Stromal cell of bone marrow (primary cell): ENCODE results near the gene GRIK3.

Experiments
- DNase-seq: peaks from one replicate; pipeline ENCODE4 v3.0.0-alpha.2; 2012; ENCODE audit warnings: low read depth

The GRIK3 gene

DNA sequence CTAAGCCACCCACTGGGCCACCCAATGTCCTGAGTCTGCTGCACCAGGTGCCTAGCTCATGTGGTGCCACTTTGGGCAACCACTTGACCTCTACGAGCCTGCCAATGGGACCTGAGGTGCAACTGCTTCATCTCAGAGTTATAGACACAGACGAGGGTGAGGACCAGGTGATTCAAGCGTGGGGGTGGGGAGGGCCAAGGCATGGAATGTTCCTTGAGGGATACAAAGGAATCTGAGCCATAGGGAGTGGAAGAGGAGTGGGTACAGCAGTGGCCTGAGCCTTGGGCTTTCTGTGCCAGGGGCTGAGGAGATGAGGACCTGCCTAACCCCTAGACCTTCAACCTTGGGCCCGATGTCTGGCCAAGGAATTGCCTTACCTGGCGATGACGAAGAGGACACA is 209.1 kb downstream of the GRIK3 start:
- no peak for DNase-seq

DNA sequence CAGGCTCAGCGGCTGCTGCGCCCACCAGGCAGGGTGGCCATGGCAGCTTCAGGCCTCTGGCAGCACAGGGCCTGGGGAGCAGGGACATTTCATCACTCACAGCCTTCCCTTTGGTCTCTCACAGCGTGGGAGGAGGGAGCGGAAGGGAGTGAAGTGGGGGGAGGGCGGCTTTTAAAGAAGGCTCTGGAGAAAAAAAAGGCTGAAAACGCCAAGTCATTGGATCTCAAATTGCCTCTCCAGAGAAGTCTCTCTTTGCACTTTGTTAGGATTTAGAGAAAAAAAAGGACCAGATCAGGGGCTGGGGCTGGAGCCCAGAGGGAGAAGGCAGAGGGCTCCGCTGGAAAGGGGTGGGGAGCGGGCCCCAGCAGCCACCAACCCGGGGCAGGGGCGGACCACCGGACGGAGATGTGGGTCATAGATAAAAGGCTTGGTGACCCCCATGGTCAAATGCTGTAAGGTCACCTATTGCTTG is 209.9 kb downstream of the GRIK3 start:
- DNase-seq, result no peak

DNA sequence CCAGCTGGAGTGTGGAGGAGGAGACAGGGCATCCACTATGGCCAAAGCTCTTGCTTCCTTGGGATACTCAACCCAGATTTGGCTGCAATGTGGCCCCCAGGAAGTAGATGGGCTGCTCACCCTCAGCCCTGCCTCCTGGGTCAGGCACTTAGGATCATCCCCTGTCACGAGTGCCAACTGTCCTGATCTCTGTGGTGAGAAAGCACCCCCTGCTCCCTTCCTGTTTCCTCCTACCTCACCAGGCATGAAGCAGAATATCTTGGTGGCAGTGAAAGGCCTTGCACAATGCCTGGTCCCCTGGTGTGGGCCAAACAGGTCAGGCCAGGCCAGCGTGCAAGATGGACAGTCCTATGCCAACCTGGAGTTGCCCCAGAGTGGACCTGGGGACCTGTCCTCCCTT is 211.7 kb downstream of the GRIK3 start:
- DNase-seq, result no peak

DNA sequence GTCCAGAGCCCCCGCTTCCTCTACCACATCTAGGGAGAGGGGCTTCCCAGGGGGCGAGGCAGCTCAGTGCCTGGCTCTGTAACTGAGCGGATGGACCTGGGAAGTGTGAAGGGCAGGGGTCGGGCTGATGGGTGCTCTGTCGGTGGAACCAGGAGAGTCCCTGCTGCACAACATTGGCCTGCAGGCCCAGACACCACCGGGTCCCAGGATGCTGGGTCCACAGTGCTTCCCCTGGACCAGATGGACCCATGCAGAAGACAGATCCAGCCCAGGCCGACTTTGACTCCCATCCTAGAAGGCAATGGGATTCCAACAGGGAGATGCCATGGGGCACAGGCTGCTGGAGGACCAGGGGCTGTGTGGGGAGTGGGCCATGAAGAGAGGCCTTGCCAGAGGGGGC is 212.9 kb downstream of the GRIK3 start:
- DNase-seq, result no peak

DNA sequence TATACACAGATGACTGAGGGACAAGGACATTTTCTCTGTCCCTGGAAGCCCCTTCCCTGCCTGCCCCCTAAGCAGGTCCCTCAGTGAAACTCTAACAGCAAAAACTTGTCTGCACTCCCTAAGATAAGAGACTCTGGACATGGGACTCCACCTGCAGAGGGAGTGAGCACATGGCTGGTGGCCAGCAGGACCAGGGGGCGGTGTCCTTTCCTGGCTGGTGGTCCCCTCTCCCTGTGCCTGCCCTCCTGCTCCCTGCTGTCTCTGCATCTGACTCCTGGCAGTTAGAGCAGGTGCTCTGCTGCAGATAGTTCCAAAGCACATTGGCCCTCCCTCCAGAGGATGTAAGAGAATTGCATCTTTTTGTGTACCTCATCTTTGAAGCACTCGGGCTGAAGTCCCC is 215.5 kb downstream of the GRIK3 start:
- DNase-seq, result no peak

DNA sequence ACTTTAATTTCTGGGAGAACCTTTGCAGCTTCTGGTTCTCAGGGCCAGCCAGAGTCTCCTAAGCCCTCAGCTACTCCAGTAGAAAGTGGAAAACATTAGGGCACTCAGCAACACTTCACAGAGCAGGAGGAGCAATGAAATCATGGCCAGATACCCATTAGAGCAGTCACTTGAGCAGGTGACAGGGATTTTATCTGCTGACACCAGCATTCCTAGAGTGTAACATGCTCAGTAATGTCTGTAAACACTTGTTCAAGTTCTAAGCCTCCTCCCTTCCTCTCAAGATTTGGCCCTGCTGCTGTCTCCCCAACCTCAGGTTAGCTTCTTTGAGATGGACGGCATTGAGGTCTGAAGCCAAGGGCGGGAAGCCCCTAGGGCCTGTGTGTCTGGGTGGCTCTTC is 218.0 kb downstream of the GRIK3 start:
- DNase-seq, result no peak

DNA sequence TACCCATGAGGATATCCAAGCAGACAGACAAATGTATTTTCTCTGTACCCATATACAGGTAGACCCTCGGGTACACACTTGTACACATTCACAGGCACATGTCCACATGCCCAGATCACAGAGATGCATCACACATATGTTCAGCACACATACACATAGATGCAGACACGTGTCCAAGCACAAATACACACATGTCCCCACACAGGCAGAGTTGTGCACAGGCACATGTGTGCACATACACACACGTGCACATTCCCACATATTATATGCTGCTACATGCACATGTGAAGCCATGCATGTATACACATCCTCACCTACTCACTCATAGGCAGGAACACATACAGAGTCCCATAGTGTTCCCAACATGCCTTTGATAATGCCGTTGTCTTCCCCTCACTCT is 219.5 kb downstream of the GRIK3 start:
- DNase-seq, result no peak

DNA sequence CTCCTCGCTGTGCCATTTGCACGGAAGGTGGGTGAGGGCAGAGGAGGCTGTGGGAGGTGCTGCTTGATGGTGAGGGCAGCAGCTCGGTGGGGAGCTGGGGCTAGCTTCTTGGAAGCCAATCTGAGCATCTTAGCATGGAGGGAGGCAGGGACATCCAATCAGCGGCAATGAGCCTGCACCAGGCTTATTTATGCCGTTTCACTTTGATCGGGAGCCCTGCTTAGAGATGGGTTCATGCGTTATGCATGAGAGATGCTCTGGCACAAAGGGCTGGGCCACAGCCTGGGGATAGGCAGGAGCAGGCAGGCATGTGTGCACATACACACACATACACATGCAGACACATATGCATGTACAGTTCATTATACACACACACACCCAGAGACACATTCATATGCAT is 220.2 kb downstream of the GRIK3 start:
- no peak for DNase-seq

DNA sequence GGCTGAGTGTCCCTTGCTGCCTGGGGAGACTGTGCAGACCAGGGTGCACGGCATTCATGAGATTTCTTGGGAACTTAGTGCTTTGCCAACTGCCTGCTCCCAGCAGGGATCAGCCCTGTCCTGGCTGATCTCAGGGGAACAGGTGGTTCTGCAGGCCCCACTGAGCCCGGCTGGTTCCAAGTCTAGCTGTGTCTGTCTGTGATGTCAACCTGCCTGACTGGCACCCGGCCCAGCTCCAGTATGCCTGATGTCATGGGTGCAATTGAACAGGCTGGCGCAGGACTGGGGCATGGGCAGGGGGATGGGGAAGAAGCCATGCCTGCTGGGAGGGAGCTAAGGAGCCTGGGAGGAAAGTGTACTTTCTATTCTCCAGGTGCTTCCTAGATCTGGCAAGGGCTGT is 227.1 kb downstream of the GRIK3 start:
- no peak for DNase-seq

DNA sequence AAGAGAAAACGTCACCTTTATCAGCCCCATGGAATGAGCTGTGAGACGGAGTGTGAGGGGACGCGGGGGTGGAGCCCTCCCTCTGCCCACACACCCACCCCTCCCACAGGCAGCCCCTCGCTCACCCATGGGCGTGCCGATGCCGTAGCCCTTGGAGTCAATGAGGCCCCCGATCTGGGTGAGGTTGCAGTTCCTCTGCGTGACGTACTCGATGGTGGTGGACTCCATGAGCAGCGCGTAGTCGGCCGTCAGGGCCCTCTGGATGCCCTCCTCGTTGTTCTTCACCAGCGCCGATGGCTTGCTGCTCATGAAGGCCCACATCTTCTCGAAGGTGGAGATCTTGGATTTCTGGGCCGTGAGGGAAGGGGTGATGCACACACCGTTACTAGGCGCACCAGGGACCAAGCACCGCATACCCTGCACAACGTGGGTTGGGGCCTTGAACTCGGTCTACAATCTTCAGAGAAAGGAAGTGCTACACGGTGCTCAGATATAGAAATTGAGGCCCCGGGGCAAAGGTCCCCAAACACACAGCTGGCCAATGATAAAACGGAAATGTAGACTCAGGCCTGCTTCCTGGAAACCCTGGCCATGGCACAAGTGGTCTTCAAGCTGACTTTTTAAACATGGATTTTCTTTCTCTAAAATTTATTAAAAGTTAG is 228.2 kb downstream of the GRIK3 start:
- DNase-seq, result no peak

DNA sequence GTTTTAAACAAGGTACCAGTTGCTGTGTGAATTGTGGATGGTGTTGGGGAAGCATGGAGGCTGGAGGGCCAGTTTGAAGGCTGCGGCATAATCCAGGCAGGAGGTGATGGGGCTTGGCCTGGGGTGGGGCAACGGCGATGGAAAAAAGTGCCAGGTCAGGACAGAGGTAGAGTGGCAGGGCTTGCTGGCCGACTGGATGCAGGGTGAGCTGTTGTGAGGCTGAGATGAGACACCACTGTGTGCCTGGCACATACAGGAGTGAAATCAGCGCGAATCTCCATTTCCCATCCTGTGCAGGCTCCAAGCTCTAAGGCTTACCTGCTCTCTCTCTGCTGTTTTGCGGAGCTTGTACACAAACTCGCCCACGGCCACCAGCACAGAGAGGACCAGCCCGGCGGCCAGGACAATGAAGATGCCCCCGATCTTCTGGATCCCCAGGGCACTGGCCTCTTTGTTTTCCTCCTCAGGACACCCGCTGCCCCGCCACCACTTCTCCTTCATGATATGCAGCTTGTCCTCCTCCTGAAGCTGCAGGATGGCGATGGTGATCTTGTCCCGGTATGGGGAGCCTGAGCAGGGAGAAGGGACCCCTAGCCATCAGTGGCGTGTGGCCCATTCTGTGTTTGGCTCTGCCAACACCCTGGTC is 229.5 kb downstream of the GRIK3 start:
- no peak for DNase-seq

DNA sequence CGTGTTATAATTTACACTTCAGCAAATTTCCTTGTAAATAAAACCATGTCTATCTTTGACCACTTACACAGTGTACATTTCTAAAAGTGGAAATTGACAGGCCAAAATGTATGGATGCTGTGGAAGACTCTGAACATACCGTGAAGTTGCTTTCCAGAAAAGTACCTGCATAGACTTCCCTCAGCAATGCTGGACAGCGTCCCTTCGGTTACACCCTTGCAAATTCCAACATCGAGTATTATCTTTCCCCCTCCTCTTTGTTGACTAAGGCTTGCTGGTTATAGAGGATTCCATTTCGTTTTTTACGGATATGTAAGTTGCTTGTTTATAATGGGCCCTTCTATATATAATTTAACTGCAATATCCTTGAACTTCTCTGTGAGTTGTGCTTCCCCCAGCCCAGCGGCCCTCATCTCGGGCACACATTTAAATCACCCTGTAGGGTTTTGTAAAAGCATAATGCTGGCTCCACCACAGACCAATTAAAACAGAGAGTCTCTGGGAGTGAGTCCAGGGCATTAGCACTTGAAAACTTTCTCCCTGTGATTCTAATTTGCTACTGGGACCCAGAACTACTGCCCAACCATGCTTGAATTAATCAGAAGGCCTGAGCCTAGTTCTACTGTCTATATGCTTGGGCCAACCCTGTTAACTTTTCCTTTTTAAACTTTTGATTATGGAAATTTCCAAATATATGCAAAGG is 230.3 kb downstream of the GRIK3 start:
- no peak for DNase-seq

DNA sequence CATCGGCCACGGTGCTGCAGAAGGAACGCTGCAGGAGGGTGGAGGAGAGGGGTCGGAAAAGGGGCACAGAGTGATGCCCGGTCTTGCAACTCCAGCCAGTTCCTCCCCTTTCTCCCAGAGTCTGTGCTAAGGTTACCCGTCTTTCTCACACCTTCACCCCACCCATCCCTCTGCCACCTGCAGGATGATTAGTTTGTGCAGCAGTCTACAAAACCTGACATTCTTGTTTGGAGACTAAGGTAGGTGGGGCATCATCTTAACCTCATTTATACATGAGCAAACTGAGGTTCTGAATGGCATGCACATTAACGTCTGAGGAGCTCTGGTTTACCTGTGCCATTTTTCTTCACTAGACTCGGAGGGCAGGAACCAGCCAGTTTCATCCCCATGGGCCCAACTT is 232.3 kb downstream of the GRIK3 start:
- no peak for DNase-seq

DNA sequence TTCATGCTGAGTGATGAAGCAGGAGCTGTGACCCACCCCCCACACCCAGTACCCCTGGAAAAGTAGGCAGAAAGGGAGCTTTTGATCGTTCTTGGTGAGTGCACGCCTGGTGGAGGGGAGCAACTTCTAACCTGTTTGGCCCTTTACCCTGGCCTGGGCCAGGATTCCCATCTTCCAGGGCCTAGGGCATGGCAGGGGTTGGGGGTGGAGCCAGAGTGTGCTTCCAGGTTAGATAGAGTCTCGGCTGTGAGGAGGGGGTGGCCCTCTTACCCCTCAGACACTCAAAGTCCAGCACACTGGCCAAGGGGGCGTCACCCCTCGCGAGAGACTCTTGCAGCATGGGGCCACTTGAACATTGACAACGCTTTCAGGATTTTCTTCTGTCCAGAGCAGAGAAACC is 236.6 kb downstream of the GRIK3 start:
- no peak for DNase-seq

DNA sequence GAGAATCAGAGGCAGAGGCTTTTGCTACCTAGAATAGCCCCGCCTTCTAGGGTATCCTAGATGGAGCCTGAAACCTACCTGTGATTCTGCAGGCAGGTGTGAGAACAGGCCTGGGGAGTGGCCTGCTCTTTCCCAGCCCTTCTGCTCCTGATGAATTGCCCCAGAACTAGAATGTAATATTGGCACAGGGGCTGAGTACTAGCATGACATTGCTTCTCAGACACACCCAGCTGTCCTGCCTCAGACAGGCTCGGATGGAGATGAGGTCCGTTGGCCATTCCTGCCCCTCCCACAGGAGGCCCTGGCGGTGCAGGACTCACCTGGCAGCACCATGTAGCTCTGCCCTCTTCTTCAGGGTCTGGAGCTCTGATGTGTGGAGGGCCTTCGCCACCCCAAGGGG is 237.6 kb downstream of the GRIK3 start:
- no peak for DNase-seq

DNA sequence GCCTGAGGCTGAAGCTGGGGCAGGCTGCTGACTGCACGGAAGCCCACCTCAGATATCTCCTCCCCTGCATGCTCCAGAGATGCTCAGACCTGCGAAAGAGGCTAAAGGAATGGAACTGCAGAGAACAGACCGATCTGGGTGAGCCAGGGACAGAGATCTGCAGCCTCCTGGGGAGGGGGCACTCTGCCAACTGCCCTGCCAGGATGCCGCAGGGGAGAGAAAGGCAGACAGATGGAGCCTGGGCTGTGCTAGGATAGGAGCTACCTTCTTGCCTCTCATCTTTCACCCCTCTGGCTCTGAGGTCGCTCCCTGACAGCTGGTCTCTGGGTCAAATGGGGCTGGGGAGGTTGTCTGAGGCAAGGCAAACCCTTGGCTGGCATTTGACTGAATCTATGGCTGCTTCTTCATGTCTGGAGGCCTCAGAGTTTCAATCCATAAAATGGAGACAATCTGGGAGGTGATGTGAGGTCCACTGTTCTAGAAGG is 238.2 kb downstream of the GRIK3 start:
- DNase-seq, result no peak

DNA sequence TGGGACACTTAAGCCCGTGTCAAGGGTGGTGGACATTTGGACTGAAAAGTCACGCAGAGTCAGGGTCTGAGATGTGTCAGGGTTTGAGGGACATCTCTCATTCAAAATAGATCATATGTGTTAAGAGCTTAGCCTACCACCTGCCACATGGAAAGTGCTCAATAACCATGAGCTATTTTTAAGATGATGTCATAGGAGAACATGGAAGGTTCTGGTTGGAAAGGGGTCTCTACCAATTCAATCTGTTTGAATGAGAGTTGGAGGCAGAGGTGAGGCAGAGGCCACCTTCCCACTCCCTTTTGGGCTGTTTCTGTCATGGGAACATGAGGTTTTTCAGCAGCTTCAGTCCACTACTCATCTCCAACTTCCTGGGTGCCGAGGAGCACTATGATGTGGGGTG is 239.9 kb downstream of the GRIK3 start:
- DNase-seq, result no peak

DNA sequence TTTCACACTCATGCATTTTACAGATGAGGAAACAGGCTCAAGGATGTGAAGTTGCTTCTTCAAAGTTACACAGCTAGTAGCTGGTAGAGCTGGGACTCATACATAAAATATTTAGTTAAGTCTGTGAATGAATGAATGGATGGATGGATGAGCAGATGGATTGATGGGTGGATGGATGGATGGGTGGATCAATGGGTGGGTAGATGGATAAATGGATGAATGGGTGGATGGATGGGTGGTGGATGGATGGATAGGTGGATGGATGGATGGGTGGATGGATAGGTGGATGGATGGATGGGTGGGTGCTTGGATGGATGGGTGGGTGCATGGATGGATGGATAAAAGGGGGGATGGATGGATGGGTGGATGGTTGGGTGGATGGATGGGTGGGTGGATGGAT is 240.9 kb downstream of the GRIK3 start:
- no peak for DNase-seq

DNA sequence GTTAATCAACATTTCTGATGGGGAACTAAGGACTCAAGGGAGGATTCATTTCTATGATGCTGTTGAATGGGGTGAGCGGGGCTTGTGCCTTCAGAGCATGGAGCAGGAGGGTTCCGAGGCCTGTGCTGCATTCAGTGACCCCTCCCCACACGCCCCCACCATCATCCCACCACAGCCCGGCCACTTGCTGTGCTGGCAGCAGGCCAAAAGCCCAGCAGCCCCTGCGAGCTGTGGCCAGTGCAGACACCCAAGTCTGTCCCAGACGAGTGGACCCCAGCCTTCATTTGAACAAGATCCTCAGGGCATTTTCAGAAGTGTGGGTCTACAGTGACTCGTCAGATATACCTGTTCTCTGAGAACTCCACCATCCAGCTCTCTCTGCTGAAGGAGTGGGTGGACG is 242.0 kb downstream of the GRIK3 start:
- DNase-seq, result no peak

DNA sequence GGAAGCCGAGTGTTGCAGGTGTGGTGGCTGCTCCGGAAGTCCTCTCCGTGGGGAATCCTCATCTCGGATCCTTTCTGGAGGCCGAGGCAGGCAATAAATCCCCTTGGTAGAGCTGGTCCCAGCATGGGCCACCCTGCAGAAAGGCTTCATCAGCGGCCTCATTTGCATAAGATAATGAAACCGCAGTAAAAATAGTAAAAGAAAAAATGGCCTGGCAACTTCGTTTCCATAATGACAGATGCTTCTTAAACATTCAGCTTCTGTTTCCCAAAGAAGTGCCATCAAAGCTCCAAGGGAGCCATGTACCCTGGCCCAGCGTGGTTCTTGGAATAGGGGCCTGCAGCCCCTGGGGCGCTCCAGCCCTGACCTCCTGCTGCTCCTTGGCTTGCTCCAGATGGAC is 244.1 kb downstream of the GRIK3 start:
- no peak for DNase-seq

DNA sequence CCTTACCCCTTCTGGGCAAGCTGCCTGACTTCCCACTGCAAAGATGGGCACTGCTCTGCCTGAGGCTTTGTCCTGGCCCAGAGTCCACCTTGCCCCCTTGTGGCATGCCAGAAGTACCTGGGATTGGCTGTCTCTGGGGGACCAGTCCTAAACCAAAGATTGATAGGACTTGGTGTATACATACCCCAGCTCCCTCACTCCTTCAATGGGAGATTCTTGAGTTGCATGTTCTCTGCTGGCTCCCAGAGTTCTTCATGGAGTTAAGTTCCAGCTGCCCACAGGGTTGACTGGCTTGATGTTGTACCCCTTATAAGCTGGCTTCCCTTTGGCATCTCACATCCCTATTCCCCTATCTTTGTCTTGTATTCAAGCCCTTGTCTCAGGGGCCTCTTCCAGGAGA is 244.8 kb downstream of the GRIK3 start:
- no peak for DNase-seq

DNA sequence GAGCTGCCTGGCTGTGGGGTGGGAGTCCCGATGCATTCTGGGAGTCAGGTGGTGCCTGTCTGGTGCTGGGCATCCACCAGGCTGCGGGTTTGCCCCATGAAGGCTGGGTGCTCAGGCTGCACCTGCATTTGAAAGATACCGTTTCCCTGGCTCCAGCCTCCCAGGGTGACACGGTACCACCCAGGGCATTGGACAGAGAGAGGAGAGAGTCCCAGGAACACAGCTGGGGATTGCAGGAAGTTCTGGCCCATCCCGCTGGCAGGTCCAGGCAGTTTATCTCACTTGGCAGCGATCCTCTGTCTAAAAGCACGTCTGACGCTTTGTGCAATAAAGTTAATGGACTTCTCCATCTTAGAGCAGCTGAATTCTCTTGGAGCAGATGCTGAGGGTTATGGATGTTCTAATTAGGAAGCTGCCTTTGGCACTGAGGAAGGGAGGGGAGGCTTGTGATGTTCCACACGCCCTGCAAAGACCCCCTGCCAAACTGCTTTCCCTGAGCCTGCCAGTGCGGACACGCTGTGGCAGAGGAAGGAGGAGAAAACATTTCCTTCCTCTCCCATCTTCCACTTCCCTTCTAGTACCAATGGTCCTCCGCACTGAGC is 246.9 kb downstream of the GRIK3 start:
- DNase-seq, result no peak

DNA sequence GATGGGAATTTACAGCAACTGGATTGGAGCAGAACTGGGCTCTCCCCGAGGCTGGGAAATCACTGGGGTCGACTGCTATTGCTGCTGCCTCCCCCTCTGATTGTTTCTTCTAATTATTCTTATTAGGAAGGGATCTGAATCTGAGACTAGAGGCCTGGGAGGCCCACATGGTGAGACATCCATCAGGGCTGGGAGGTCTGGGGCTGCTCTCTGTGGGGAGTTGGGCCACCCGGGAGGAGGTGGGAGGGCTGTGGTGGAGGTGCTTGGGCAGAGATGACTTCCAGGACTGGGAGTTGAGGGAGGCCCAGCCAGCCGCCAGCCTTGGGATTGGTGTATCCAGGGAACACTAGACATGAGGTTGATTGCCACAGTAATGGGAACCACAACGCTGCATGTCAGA is 247.9 kb downstream of the GRIK3 start:
- DNase-seq, result no peak
